Astrocyte (in vitro differentiated cells and primary cell): ENCODE results near the gene CHFR.

Source experiments
- CTCF ChIP-seq: IDR thresholded peaks from 2 replicates; pipeline ENCODE4 v1.5.1; 2011; ENCODE audit warnings: low read depth, mild to moderate bottlenecking, inconsistent platforms, low read length, moderate library complexity; ENCODE audit not compliant: insufficient read depth
- EZH2 ChIP-seq: IDR thresholded peaks from 2 replicates; pipeline ENCODE4 v1.6.1; 2012; ENCODE audit warnings: mild to moderate bottlenecking, low read length, inconsistent platforms; ENCODE audit not compliant: insufficient read depth

GRCh38 chr12:132814232-132814631 lies 73.2 kb downstream of the CHFR start:
- no peak for TF ChIP-seq CTCF
- no peak for TF ChIP-seq EZH2
